HG03139 (cell line): ENCODE measurements around the gene ZC3H7A.

Experiments used
- ATAC-seq: cut with Tn5 transposase; IDR thresholded peaks from one replicate; pipeline ENCODE4 v1.9.1; 2021; ENCODE audit not compliant: unreplicated experiment

The ZC3H7A gene

DNA sequence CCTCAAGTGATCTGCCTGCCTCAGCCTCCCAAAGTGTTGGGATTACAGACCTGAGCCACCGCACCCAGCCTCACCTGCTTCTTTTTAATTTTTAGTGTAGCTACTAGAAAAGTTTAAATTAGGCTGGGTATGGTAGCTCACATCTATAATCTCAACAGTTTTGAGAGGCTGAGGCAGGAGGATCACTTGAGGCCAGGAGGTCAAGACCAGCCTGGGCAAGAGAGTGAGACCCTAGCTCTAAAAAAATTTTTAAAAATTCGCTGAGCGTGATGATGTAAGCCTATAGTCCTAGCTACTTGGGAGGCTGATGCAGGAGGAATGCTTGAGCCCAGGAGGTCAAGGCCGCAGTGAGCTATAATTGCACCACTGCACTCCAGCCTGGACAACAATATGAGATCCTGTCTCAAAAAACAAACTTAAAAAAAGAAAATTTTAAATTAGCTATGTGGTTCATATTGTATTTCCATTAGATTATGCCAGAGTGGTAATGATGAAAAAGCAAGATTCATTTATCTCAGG, 89.3 kb downstream of the ZC3H7A start:
- no peak for ATAC-seq

GRCh38 chr16:11706180-11706742, 90.8 kb downstream of the ZC3H7A start:
- peak; percentile 59 for ATAC-seq

GRCh38 chr16:11705311-11706025, 91.6 kb downstream of the ZC3H7A start:
- no peak for ATAC-seq
